Hypothalamus (tissue), 51 donors: ENCODE data around the gene TEX35.
"Not testable (repeated sequence)": the region's sequence is repeated elsewhere in the genome, so short reads cannot be mapped to it uniquely, and the experiment has no call there.

ENCODE experiments used
- DNase-seq, 51 donors: peaks; one replicate each; lab custom pipeline; 2025; lab: John Stamatoyannopoulos, UW

Gene TEX35

GRCh38 chr1:178539291-178539690, 26.4 kb downstream of the TEX35 start:
- no peak for DNase-seq

GRCh38 chr1:178540204-178540603, 27.3 kb downstream of the TEX35 start:
- DNase-seq: peak in 1 of 51 donors; percentile 47

- DNase-seq: peak in 5 of 51 donors; percentile 1 to 61 (median 23)
These were observed 27.7 kb downstream of the TEX35 start for GRCh38 chr1:178540646-178541045.

- DNase-seq: no peak
These were observed 28.5 kb downstream of the TEX35 start for GRCh38 chr1:178541379-178541778.

GRCh38 chr1:178541829-178542553, 29.1 kb downstream of the TEX35 start:
- peak in 29 of 51 donors; percentile 17 to 70 (median 51) for DNase-seq

GRCh38 chr1:178542554-178543289, 29.8 kb downstream of the TEX35 start:
- DNase-seq: peak; percentile 41 to 95 (median 77)

- peak in 5 of 51 donors; percentile 39 to 81 (median 45) for DNase-seq
These were observed 30.3 kb downstream of the TEX35 start for GRCh38 chr1:178543290-178543607.

GRCh38 chr1:178544531-178544930, 31.6 kb downstream of the TEX35 start:
- no peak for DNase-seq

- DNase-seq: no peak
These were observed 35.2 kb downstream of the TEX35 start for GRCh38 chr1:178548108-178548507.

- no peak for DNase-seq
These were observed 38.4 kb downstream of the TEX35 start for GRCh38 chr1:178551307-178551706.

- no peak for DNase-seq
These were observed 39.0 kb downstream of the TEX35 start for GRCh38 chr1:178551940-178552339.

GRCh38 chr1:178552856-178553255, 39.9 kb downstream of the TEX35 start:
- no peak for DNase-seq

GRCh38 chr1:178554351-178554750, 41.4 kb downstream of the TEX35 start:
- DNase-seq: not testable (repeated sequence)

GRCh38 chr1:178555613-178556012, 42.7 kb downstream of the TEX35 start:
- DNase-seq: not testable (repeated sequence)

GRCh38 chr1:178558816-178559215, 45.9 kb downstream of the TEX35 start:
- not testable (repeated sequence) for DNase-seq

- no peak for DNase-seq
These were observed 48.0 kb downstream of the TEX35 start for GRCh38 chr1:178560871-178561376.

GRCh38 chr1:178563099-178563820, 50.4 kb downstream of the TEX35 start:
- no peak for DNase-seq

GRCh38 chr1:178564086-178564782, 51.3 kb downstream of the TEX35 start:
- no peak for DNase-seq

GRCh38 chr1:178564783-178565180, 51.9 kb downstream of the TEX35 start:
- no peak for DNase-seq

- no peak for DNase-seq
These were observed 52.7 kb downstream of the TEX35 start for GRCh38 chr1:178565586-178565985.

- DNase-seq: no peak
These were observed 53.3 kb downstream of the TEX35 start for GRCh38 chr1:178566187-178566586.
